Measurements from ENCODE around the gene RELB. TPM values are rescaled to one million over a fixed set of nuclear protein-coding genes. Genes with fewer than 3 reads are reported as not detected.
"Not testable (repeated sequence)": the region's sequence is repeated elsewhere in the genome, so short reads cannot be mapped to it uniquely, and the experiment has no call there.

Gene RELB
- total RNA-seq, 1 donor from 2014 or later, result 9.0 TPM

GRCh38 chr19:44984005-44984404, 17.3 kb upstream of the RELB start:
- DNase-seq (ENCODE audit: low spot score), result no peak
- intact Hi-C loops (cut with DNase I), result no loop called here

GRCh38 chr19:44985445-44985844, 15.8 kb upstream of the RELB start:
- DNase-seq (ENCODE audit: low spot score), result no peak
- intact Hi-C loops (cut with DNase I), result no loop called here

- intact Hi-C loops (cut with DNase I), result no loop called here
- DNase-seq (ENCODE audit: low spot score), result no peak
These were observed 14.9 kb upstream of the RELB start for GRCh38 chr19:44986389-44986788.

GRCh38 chr19:44987148-44987675, 14.1 kb upstream of the RELB start:
- intact Hi-C loops (cut with DNase I), result no loop called here
- no peak for DNase-seq (ENCODE audit: low spot score)

GRCh38 chr19:44988273-44988672, 13.0 kb upstream of the RELB start:
- intact Hi-C loops (cut with DNase I), result no loop called here

GRCh38 chr19:44988896-44989556, 12.2 kb upstream of the RELB start:
- intact Hi-C loops (cut with DNase I), result no loop called here
- DNase-seq (ENCODE audit: low spot score), result peak; percentile 83

More at GRCh38 chr19:44988273-44988672, 13.0 kb upstream of the RELB start:
- no peak for DNase-seq (ENCODE audit: low spot score)

- intact Hi-C loops (cut with DNase I), result no loop called here
- no peak for DNase-seq (ENCODE audit: low spot score)
These were observed 10.8 kb upstream of the RELB start for GRCh38 chr19:44990459-44990858.

GRCh38 chr19:44990966-44991365, 10.3 kb upstream of the RELB start:
- no peak for DNase-seq (ENCODE audit: low spot score)
- intact Hi-C loops (cut with DNase I), result no loop called here

GRCh38 chr19:44992336-44993163, 8.7 kb upstream of the RELB start:
- intact Hi-C loops (cut with DNase I), result no loop called here
- no peak for DNase-seq (ENCODE audit: low spot score)

GRCh38 chr19:44993526-44993925, 7.7 kb upstream of the RELB start:
- intact Hi-C loops (cut with DNase I), result no loop called here
- no peak for DNase-seq (ENCODE audit: low spot score)

- intact Hi-C loops (cut with DNase I), result no loop called here
- DNase-seq (ENCODE audit: low spot score), result no peak
These were observed 7.2 kb upstream of the RELB start for GRCh38 chr19:44993926-44994537.

GRCh38 chr19:44998025-44998424, 3.2 kb upstream of the RELB start:
- DNase-seq (ENCODE audit: low spot score), result no peak
- intact Hi-C loops (cut with DNase I), result no loop called here

GRCh38 chr19:44999131-44999925, 1.9 kb upstream of the RELB start:
- DNase-seq (ENCODE audit: low spot score); intact Hi-C loops (cut with DNase I): not testable (repeated sequence)

GRCh38 chr19:45000665-45001064, 599 bp upstream of the RELB start:
- intact Hi-C loops (cut with DNase I), result loop anchor here (2.0 kb wide), 1 partner anchor 38 kb away; the partner anchor contains the start of gene CLASRP
- DNase-seq (ENCODE audit: low spot score), result not testable (repeated sequence)

- DNase-seq (ENCODE audit: low spot score), result no peak
- intact Hi-C loops (cut with DNase I), result no loop called here
These were observed 2.2 kb downstream of the RELB start for GRCh38 chr19:45003485-45003884.

- DNase-seq (ENCODE audit: low spot score), result no peak
- intact Hi-C loops (cut with DNase I), result no loop called here
These were observed 4.5 kb downstream of the RELB start for GRCh38 chr19:45005787-45006186.

- intact Hi-C loops (cut with DNase I), result no loop called here
- DNase-seq (ENCODE audit: low spot score), result no peak
These were observed 7.3 kb downstream of the RELB start for GRCh38 chr19:45008552-45008951.

- intact Hi-C loops (cut with DNase I), result no loop called here
These were observed 8.5 kb downstream of the RELB start for GRCh38 chr19:45009625-45010255.

GRCh38 chr19:45010306-45010705, 9.0 kb downstream of the RELB start:
- no peak for DNase-seq (ENCODE audit: low spot score)
- intact Hi-C loops (cut with DNase I), result no loop called here

More at GRCh38 chr19:45009625-45010255, 8.5 kb downstream of the RELB start:
- no peak for DNase-seq (ENCODE audit: low spot score)

All from cardiac septum (tissue), 1 donor.